ENCODE results near the gene HHAT.

Gene HHAT

DNA sequence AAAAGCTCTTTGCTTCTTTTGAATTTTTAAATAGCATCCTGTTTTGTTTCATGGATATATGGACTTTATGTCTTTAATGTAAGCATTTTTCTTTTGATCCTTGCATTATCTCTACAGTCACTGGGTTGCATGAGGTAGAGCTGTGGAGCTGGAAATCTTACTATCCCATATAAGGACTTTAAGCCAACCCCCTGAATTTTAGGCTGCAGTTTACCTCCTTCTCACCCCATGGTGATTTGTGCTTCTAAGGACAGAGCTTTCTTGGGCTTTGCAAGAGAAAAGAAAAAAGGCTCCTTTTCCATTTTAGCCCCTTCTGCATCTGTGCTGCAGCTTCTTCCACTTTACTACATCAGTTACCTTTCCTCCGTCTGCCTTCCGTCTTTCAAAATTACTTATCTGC lies 373.8 kb downstream of the HHAT start:
- H3K4me3 ChIP-seq (ENCODE audit: low read depth, low read length): no peak overlapping the region
- in situ Hi-C loops (cut with HindIII; ENCODE audit: low sequenced_read_pairs): no loop called here
- TF ChIP-seq, protein P1, sequence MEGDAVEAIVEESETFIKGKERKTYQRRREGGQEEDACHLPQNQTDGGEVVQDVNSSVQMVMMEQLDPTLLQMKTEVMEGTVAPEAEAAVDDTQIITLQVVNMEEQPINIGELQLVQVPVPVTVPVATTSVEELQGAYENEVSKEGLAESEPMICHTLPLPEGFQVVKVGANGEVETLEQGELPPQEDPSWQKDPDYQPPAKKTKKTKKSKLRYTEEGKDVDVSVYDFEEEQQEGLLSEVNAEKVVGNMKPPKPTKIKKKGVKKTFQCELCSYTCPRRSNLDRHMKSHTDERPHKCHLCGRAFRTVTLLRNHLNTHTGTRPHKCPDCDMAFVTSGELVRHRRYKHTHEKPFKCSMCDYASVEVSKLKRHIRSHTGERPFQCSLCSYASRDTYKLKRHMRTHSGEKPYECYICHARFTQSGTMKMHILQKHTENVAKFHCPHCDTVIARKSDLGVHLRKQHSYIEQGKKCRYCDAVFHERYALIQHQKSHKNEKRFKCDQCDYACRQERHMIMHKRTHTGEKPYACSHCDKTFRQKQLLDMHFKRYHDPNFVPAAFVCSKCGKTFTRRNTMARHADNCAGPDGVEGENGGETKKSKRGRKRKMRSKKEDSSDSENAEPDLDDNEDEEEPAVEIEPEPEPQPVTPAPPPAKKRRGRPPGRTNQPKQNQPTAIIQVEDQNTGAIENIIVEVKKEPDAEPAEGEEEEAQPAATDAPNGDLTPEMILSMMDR (IDR thresholded peaks at IDR 0.05; ENCODE audit: low read depth, low read length): no peak
- no peak for DNase-seq (ENCODE audit: low read depth, low spot score)

DNA sequence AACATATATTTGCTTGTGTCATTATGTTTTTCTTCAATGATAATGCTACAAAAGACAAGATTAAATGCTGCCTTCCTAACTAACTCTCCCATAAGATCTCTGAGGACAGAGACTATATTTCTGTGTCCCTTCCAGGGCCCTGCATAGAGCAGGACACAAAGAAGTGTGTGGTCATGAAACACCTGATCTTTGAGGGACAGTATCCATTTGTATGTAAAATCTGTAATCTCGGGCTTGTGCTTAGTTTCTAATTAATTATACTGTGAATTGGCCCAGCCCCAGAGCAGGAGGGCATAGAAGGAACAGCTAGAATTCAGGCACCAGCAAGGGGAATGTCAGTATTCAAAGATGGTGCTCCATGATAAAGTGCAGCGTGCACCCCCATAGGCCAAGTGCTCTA lies 374.9 kb downstream of the HHAT start:
- no peak overlapping the region for H3K4me3 ChIP-seq (ENCODE audit: low read depth, low read length)
- in situ Hi-C loops (cut with HindIII; ENCODE audit: low sequenced_read_pairs): no loop called here
- TF ChIP-seq, protein P1 (IDR thresholded peaks at IDR 0.05; ENCODE audit: low read depth, low read length): no peak
- DNase-seq (ENCODE audit: low read depth, low spot score): no peak

DNA sequence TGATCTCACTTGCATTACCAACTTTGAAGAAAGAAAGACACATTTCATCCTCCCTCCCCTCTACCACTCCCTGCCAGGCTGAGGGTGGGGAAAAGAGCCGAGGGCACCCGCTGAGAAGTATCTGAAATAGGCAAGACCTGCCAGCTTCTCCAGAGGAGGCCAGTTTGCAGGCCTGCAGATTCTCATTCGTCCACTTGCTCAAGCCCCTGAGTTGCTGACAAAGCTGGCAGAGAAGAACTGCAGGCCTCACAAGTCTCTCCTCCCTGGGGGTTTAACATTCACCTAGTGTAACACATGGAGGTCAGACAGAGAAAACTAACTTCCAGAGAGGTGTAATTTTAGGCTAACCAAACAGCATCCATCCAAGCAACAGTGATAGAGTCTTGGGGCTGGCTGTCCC lies 376.4 kb downstream of the HHAT start:
- in situ Hi-C loops (cut with HindIII; ENCODE audit: low sequenced_read_pairs): no loop called here
- DNase-seq (ENCODE audit: low read depth, low spot score): no peak
- TF ChIP-seq, protein P1 (IDR thresholded peaks at IDR 0.05; ENCODE audit: low read depth, low read length): no peak

DNA sequence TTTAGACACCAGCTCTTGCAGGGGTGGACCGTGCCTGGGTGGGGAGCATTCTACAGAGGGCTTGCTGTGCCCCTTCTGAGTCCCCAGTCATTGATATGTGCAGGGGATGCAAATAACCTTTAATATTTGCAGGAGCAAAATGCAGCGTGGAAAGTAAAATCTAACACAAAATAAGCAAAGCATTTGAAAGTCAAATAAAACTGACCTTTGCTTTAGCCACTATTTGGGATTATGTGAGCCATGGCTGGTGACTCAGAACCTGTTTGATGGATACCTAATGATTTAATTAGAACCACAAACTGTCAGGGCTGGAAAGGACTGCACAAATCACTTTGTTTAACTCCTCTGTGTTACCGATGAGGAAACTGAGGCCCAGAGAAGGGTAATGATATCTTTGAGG lies 377.5 kb downstream of the HHAT start:
- DNase-seq (ENCODE audit: low read depth, low spot score): no peak
- no peak overlapping the region for H3K4me3 ChIP-seq (ENCODE audit: low read depth, low read length)
- TF ChIP-seq, protein P1 (IDR thresholded peaks at IDR 0.05; ENCODE audit: low read depth, low read length): no peak
- in situ Hi-C loops (cut with HindIII; ENCODE audit: low sequenced_read_pairs): no loop called here

More for the DNA sequence above, 376.4 kb downstream of the HHAT start:
- H3K4me3 ChIP-seq (ENCODE audit: low read depth, low read length): no peak overlapping the region

DNA sequence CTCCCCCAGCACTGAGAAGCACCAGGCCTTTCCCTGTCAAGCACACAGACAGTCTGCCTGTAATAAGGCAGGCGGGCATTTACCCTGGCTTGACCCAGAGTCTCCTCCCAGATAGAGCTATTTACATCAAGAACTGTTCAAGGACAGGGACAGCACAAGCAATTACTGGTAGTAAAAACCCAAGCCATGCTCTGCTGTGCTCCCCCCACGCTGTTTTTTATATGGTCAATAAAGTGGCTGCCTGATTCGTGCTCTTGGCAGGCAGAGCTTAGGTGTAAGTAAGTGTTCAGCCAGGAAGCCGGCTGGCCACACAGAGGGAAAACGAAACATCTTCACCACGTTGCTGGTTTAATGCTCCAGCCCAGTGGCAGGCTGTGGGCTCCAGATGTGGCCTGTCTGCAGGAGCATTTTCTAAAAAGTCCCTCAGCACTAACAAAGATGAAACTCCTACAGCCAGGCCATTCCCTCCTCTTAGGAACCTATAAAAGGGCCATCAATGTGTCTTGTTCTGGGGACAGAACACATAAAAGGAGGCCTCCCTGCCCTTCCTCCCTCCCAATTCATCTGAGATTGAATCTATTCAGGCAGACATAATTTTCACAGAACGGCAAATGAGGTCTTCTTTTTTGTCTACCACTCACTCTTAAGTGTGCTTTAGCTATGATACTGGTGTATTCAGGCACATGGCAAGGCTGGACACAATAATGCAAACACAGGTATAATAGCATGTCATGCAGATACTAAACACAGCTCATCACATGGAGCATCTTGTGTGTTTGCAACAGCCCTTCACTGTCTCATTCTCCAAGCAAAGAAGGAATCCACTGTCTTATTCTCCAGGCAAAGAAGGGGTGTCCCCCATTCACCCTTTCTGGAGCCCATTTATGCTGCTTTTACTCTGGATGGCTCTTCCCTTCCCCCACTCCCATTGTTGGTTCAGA lies 378.9 kb downstream of the HHAT start:
- no peak overlapping the region for H3K4me3 ChIP-seq (ENCODE audit: low read depth, low read length)
- in situ Hi-C loops (cut with HindIII; ENCODE audit: low sequenced_read_pairs): no loop called here
- TF ChIP-seq, protein P1 (IDR thresholded peaks at IDR 0.05; ENCODE audit: low read depth, low read length): no peak
- DNase-seq (ENCODE audit: low read depth, low spot score): no peak

DNA sequence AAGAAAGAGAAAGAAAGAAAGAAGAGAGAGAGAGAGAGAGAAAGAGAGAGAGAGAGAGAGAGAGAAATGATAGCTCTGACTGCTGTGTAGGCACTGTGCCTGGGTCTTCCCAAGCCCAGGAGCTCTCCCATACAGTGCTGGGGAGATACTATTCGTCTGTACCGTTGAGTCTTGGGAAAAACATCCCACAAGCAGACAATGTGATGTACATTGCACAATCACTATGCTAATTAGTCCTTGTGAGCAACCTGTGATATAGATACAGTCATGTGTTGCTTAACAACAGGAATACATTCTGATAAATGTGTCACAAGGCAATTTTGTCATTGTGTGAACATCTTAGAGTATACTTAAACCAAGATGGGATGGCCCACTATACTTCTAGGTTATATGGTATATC lies 381.0 kb downstream of the HHAT start:
- TF ChIP-seq, protein P1 (IDR thresholded peaks at IDR 0.05; ENCODE audit: low read depth, low read length): no peak
- H3K4me3 ChIP-seq (ENCODE audit: low read depth, low read length): no peak overlapping the region
- in situ Hi-C loops (cut with HindIII; ENCODE audit: low sequenced_read_pairs): no loop called here
- DNase-seq (ENCODE audit: low read depth, low spot score): no peak
